ENCODE measurements around the gene PCBP3. TPM values are rescaled to one million over a fixed set of nuclear protein-coding genes. Genes with fewer than 3 reads are reported as not detected.

Gene PCBP3
- total RNA-seq, 2 donors from 2014 or later = 2.1 to 5.3 TPM

DNA sequence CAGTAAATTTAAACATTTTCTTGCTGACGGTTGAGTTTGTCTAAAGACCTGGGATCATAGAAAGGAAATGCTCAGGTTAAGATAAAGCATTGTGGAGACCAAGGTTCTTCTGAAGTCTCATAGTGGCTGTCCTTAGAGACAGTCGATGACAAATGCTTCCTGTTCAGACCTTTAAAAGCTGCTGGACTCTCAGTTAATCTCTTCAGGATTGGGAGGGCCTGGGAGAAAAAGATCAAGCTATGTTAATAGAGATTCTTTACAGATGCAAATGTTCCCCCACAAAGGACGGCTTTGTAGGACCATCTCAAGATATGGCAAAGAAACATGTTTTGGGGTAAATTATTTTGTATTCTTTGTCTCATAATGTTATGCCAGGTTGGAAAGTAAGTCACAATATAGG is 213.4 kb downstream of the PCBP3 start:
- Histone ChIP-seq H3K4me1 (no peaks in the 10 kb centered on the region), H3K36me3 (no peaks in the 10 kb centered on the region), H3K27ac (no peak overlapping the region), H3K9me3 (no peaks in the 10 kb centered on the region), H3K27me3 (no peaks in the 10 kb centered on the region), H3K4me3 (no peak overlapping the region), H3K9ac (ENCODE audit: low read depth in 2 of 2, low read length in 2 of 2) (no peak overlapping the region)
- TF ChIP-seq, protein P1, sequence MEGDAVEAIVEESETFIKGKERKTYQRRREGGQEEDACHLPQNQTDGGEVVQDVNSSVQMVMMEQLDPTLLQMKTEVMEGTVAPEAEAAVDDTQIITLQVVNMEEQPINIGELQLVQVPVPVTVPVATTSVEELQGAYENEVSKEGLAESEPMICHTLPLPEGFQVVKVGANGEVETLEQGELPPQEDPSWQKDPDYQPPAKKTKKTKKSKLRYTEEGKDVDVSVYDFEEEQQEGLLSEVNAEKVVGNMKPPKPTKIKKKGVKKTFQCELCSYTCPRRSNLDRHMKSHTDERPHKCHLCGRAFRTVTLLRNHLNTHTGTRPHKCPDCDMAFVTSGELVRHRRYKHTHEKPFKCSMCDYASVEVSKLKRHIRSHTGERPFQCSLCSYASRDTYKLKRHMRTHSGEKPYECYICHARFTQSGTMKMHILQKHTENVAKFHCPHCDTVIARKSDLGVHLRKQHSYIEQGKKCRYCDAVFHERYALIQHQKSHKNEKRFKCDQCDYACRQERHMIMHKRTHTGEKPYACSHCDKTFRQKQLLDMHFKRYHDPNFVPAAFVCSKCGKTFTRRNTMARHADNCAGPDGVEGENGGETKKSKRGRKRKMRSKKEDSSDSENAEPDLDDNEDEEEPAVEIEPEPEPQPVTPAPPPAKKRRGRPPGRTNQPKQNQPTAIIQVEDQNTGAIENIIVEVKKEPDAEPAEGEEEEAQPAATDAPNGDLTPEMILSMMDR (IDR thresholded peaks at IDR 0.05) = no peak
- intact Hi-C loops (cut with DNase I) = no loop called here
- DNase-seq = no peak

DNA sequence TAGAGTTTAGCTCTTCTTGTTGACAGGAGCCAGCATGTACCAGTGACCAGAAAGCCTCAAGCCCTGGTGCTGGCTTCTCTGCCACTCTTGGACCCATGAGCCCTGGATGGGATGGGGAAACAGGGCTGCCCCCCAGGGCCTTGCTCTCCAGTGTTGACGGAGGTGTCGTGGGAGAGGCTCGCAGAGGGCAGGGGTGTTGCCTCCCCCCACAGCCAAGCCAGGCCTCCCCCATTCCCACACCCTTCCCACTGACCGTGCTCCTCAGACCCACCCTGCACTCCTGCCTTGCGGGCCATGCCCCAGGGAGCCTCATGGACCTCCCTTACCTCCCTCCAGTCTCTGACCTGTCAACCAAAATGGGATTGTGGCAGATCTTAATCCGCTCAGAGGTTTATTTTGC is 214.2 kb downstream of the PCBP3 start:
- H3K36me3 ChIP-seq = no peaks in the 10 kb centered on the region
- no peaks in the 10 kb centered on the region for H3K4me1 ChIP-seq
- H3K4me3 ChIP-seq = no peak overlapping the region
- no peaks in the 10 kb centered on the region for H3K9me3 ChIP-seq
- intact Hi-C loops (cut with DNase I) = no loop called here
- DNase-seq = no peak
- no peaks in the 10 kb centered on the region for H3K27me3 ChIP-seq
- H3K27ac ChIP-seq = no peak overlapping the region
- H3K9ac ChIP-seq (ENCODE audit: low read depth in 2 of 2, low read length in 2 of 2) = no peak overlapping the region
- TF ChIP-seq, protein P1 (IDR thresholded peaks at IDR 0.05) = no peak

DNA sequence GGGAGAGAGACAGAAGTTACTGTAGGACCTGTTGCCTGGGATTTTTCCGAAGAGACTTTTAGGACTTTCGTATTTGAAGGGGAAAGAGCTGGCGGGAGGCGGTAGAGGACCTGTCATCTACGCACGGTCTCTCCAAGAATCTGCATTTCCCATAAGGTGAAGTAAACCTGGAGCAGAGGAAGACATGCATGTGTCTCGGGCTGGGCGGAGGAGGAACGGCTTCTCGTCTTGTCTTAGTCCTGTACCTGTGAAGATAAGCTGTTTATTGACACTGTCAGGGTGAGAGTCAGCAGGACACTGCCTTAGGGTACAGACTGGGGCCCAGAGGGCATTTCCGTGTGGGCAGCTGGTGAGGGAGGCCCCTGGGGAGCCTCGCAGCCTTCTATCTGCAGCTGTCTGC is 214.7 kb downstream of the PCBP3 start:
- intact Hi-C loops (cut with DNase I) = no loop called here
- no peaks in the 10 kb centered on the region for H3K27me3 ChIP-seq
- H3K27ac ChIP-seq = no peak overlapping the region
- no peak for DNase-seq
- H3K4me1 ChIP-seq = no peaks in the 10 kb centered on the region
- no peak overlapping the region for H3K4me3 ChIP-seq
- H3K9ac ChIP-seq (ENCODE audit: low read depth in 2 of 2, low read length in 2 of 2) = no peak overlapping the region
- H3K9me3 ChIP-seq = no peaks in the 10 kb centered on the region
- TF ChIP-seq, protein P1 (IDR thresholded peaks at IDR 0.05) = no peak
- no peaks in the 10 kb centered on the region for H3K36me3 ChIP-seq

DNA sequence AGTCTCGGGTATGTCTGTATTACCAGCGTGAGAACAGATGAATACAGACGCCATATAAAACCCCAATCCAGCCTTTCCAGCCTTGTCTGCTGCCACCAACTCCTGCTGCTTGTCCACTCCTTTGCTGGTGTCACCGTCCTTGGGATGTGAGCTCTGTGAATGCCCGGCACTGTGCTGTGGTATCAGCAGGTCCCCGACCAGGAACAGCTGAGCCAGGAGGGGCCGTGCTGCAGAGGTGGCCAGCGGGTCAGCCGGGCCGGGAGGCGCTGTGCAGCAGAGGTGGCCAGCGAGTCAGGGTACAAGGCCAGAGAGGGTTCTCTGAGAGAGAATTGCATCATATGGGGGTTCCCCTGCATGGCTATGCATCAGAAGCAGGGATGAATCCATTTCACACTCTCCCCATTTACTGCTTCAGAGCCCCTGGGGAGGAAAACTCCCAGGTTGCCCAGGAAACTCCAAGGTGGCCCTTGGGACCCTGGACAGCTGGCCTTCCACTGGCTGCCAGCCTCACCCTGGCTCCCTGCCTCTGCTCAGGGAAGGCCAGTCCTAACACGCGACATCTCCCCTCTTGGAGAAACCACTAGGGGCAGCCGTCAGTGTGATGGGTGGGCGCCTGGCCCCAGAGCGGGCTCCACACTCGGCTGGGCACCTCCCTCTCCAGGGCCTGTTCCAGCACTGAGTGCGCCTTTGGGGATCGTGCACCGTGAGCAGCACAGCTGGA is 215.7 kb downstream of the PCBP3 start:
- no peak for DNase-seq
- no peaks in the 10 kb centered on the region for H3K36me3 ChIP-seq
- intact Hi-C loops (cut with DNase I) = no loop called here
- no peak overlapping the region for H3K4me3 ChIP-seq
- TF ChIP-seq, protein P1 (IDR thresholded peaks at IDR 0.05) = no peak
- no peak overlapping the region for H3K27ac ChIP-seq
- no peak overlapping the region for H3K9ac ChIP-seq (ENCODE audit: low read depth in 2 of 2, low read length in 2 of 2)
- H3K9me3 ChIP-seq = no peaks in the 10 kb centered on the region
- H3K27me3 ChIP-seq = no peaks in the 10 kb centered on the region
- H3K4me1 ChIP-seq = no peaks in the 10 kb centered on the region

DNA sequence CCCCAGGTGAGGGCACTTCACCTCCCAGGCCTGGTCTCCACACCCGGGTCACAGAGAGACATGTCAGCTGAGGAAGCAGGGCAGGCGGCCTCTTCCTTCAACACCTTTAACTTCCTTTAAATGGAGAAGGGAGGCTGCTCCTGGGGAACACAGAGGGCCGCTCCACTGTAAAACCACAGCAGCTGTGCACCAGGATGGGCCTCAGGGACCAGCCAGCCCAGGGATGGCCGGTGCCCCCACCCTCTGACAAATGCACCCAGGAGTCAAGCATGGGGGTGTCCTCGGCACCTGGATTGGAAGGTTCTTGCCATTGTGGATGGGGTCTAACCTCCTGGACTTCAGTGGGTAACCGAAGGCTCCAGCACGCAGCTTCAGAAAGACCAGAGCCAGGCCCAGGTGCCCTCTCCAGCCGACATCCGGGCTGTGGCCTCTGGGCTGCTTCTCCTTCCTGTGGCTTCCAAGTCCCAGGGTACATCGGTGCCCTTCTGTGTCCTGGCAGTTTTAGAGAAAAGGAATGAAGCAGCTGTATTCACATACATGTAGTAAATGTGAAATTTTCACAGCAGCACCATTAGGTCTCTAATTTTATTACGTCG is 216.3 kb downstream of the PCBP3 start:
- TF ChIP-seq, protein P1 (IDR thresholded peaks at IDR 0.05) = no peak
- Histone ChIP-seq H3K4me3 (no peak overlapping the region), H3K27me3 (no peaks in the 10 kb centered on the region), H3K36me3 (no peaks in the 10 kb centered on the region), H3K27ac (no peak overlapping the region), H3K4me1 (no peaks in the 10 kb centered on the region), H3K9ac (ENCODE audit: low read depth in 2 of 2, low read length in 2 of 2) (no peak overlapping the region), H3K9me3 (no peaks in the 10 kb centered on the region)
- intact Hi-C loops (cut with DNase I) = no loop called here
- no peak for DNase-seq
